HCT116 (cell line): Measurements from ENCODE around the gene SDK2. TPM values are rescaled to one million over a fixed set of nuclear protein-coding genes. Genes with fewer than 3 reads are reported as not detected.

Experiments
- ATAC-seq: fragments of 200-7000 bp; cut with Tn5 transposase; 2 replicates; pipeline ENCODE4 v1.9.1; 2020; ENCODE audit warnings: mild to moderate bottlenecking, moderate library complexity
- BruUV-seq: library from RNA; stranded (reverse); fragments of 400-500 nt; replicated peaks from 2 replicates; lab custom pipeline; 2021; lab: Mats Ljungman, UMichigan
- CTCF ChIA-PET: fragments of 300-600 bp; sonication (Branson Sonifier 250); formaldehyde crosslinking; loops from one replicate; lab custom pipeline; 2021; ENCODE audit warnings: antibody characterized with exemption; lab: Charles Lee
- POLR2A ChIA-PET: fragments of 300-600, 350-600 bp; sonication (Branson Sonifier 250); formaldehyde crosslinking; loops from one replicate; lab custom pipeline; 2021; ENCODE audit warnings: antibody characterized with exemption; lab: Charles Lee
- RAD21 ChIA-PET, 2 experiments: fragments of 300-600 bp; sonication (Branson Sonifier 250); formaldehyde crosslinking; loops; one replicate each; lab custom pipeline; 2023; ENCODE audit warnings: low total read pairs in 2 of 2; ENCODE audit not compliant: uncharacterized antibody in 2 of 2, unreplicated experiment in 2 of 2, low non-redundant PET in 1 of 2; lab: Charles Lee
- DNase-seq: peaks from one replicate; pipeline ENCODE4 v3.0.0-alpha.2; 2010; ENCODE audit warnings: low read depth, low spot score
- H2AFZ ChIP-seq: fragments of 200-600 bp; shearing (Covaris generic), sonication (generic); 2 replicates; pipeline ENCODE4 v1.6.1; 2017; ENCODE audit warnings: low read depth, mixed run types, mixed read lengths, antibody characterized with exemption, low read length; ENCODE audit not compliant: poor library complexity, severe bottlenecking
- H3K27ac ChIP-seq: 2 replicates; pipeline ENCODE4 v1.5.1; 2012; ENCODE audit warnings: low read depth, low read length
- H3K27me3 ChIP-seq: fragments of 200-600 bp; sonication (generic); 2 replicates; pipeline ENCODE4 v1.6.1; 2016; ENCODE audit warnings: mixed run types, low read length, mixed read lengths; ENCODE audit not compliant: insufficient read depth
- H3K36me3 ChIP-seq, 2 experiments: fragments of 200-500 bp in 1 of 2; fragments of 200-600 bp in 1 of 2; sonication (Bioruptor generic) in 1 of 2; sonication (generic) in 1 of 2; 2 replicates each; pipeline versions ENCODE4 v1.5.1 to v1.6.1; 2014 to 2016; ENCODE audit warnings: low read length in 2 of 2, inconsistent platforms in 1 of 2, mixed read lengths in 1 of 2, mixed run types in 1 of 2; ENCODE audit not compliant: insufficient read depth in 2 of 2, control insufficient read depth in 1 of 2
- H3K4me1 ChIP-seq, 2 experiments: fragments of 200-600 bp in 1 of 2; sonication (generic) in 1 of 2; 2 replicates each; pipeline versions ENCODE4 v1.5.1 to v1.6.1; 2012 to 2017; ENCODE audit warnings: low read length in 2 of 2, inconsistent platforms in 1 of 2, mild to moderate bottlenecking in 1 of 2, mixed read lengths in 1 of 2, mixed run types in 1 of 2, moderate library complexity in 1 of 2; ENCODE audit not compliant: insufficient read depth in 2 of 2, control insufficient read depth in 1 of 2
- H3K4me2 ChIP-seq: fragments of 200-600 bp; sonication (generic); 2 replicates; pipeline ENCODE4 v1.6.1; 2017; ENCODE audit warnings: mixed run types, low read length, mixed read lengths
- H3K4me3 ChIP-seq, 2 experiments: fragments of 200-600 bp in 1 of 2; sonication (generic) in 1 of 2; replicated peaks in 1 of 2; 2 replicates each; pipeline ENCODE4 v1.5.1; 2011 to 2016; ENCODE audit warnings: low read length in 2 of 2, control low read depth in 1 of 2, low read depth in 1 of 2, mild to moderate bottlenecking in 1 of 2, mixed read lengths in 1 of 2, mixed run types in 1 of 2
- H3K79me2 ChIP-seq: fragments of 200-600 bp; sonication (generic); 2 replicates; pipeline ENCODE4 v1.6.1; 2017; ENCODE audit warnings: mild to moderate bottlenecking, mixed run types, low read length, moderate library complexity, mixed read lengths; ENCODE audit not compliant: insufficient read depth
- H3K9ac ChIP-seq: fragments of 200-600 bp; sonication (generic); 2 replicates; pipeline ENCODE4 v1.6.1; 2016; ENCODE audit warnings: low read length, mixed read lengths
- H3K9me2 ChIP-seq: fragments of 200-600 bp; sonication (generic), shearing (Covaris generic); 2 replicates; pipeline ENCODE4 v1.6.1; 2017; ENCODE audit warnings: mixed run types, mild to moderate bottlenecking, moderate library complexity; ENCODE audit not compliant: insufficient read depth
- H3K9me3 ChIP-seq, 2 experiments: fragments of 200-500 bp in 1 of 2; fragments of 200-600 bp in 1 of 2; sonication (Bioruptor generic) in 1 of 2; sonication (generic) in 1 of 2; 2 replicates each; pipeline ENCODE4 v1.6.1; 2014 to 2017; ENCODE audit warnings: low read length in 2 of 2, mixed read lengths in 2 of 2, inconsistent platforms in 1 of 2, low read depth in 1 of 2, mild to moderate bottlenecking in 1 of 2, mixed run types in 1 of 2, moderate library complexity in 1 of 2; ENCODE audit not compliant: control insufficient read depth in 1 of 2, insufficient read depth in 1 of 2
- H4K20me1 ChIP-seq: fragments of 200-600 bp; sonication (generic), shearing (Covaris generic); 2 replicates; pipeline ENCODE4 v1.6.1; 2017; ENCODE audit warnings: mixed run types, mild to moderate bottlenecking, moderate library complexity; ENCODE audit not compliant: insufficient read depth
- CEBPB ChIP-seq: IDR thresholded peaks from 2 replicates; pipeline ENCODE4 v1.6.1; 2012; ENCODE audit warnings: low read depth
- EGR1 ChIP-seq: IDR thresholded peaks from 2 replicates; pipeline ENCODE4 v1.6.1; 2012; ENCODE audit warnings: low read depth
- ELF1 ChIP-seq: IDR thresholded peaks from 2 replicates; pipeline ENCODE4 v1.6.1; 2012; ENCODE audit warnings: low read depth, borderline replicate concordance
- EZH2 ChIP-seq: fragments of 200-600 bp; sonication (generic); IDR thresholded peaks from 2 replicates; pipeline ENCODE4 v1.6.1; 2017; ENCODE audit warnings: antibody characterized with exemption, mixed run types
- EZH2phosphoT487 ChIP-seq: fragments of 200-600 bp; IDR thresholded peaks from 2 replicates; pipeline ENCODE4 v1.6.1; 2018; ENCODE audit warnings: antibody characterized with exemption, borderline replicate concordance
- JUND ChIP-seq: IDR thresholded peaks from 2 replicates; pipeline ENCODE4 v1.6.1; 2012
- MAX ChIP-seq: IDR thresholded peaks from 2 replicates; pipeline ENCODE4 v1.6.1; 2012
- POLR2A ChIP-seq: IDR thresholded peaks from 2 replicates; pipeline ENCODE4 v1.7.0; 2011; ENCODE audit warnings: borderline replicate concordance; ENCODE audit not compliant: insufficient read depth, insufficient read length; ENCODE audit errors: extremely low read depth
- SRF ChIP-seq: IDR thresholded peaks from 2 replicates; pipeline ENCODE4 v1.6.1; 2012; ENCODE audit warnings: low read depth
- TCF7L2 ChIP-seq: IDR thresholded peaks from 2 replicates; pipeline ENCODE4 v1.7.0; 2011; ENCODE audit warnings: borderline replicate concordance, inconsistent platforms; ENCODE audit not compliant: insufficient read depth, insufficient read length; ENCODE audit errors: extremely low read depth
- ZFX ChIP-seq: fragments of 450-650 bp; IDR thresholded peaks from 2 replicates; pipeline ENCODE4 v1.6.1; 2017
- intact Hi-C: fragments of 100-400 bp; cut with micrococcal nuclease; formaldehyde crosslinking; loops from 2 replicates; pipeline ENCODE4 v1.10.0; 2022
- total RNA-seq: library from RNA; stranded (reverse); gene quantifications from one replicate; pipeline ENCODE4 v1.2.1, GENCODE V29; 2021; ENCODE audit not compliant: unreplicated experiment
- TF ChIP-seq, protein P1 (sequence below), 3 experiments: fragments of 200-600 bp in 1 of 3; sonication (generic) in 1 of 3; IDR thresholded peaks in 2 of 3; conservative IDR thresholded peaks in 1 of 3; 2 replicates each; pipeline ENCODE4 v1.5.1; 2012 to 2017; ENCODE audit warnings: low read depth in 2 of 3, low read length in 2 of 3, antibody characterized with exemption in 1 of 3, borderline replicate concordance in 1 of 3, control low read depth in 1 of 3, mild to moderate bottlenecking in 1 of 3, mixed read lengths in 1 of 3, mixed run types in 1 of 3, moderate library complexity in 1 of 3; ENCODE audit not compliant: insufficient read depth in 1 of 3
- TF ChIP-seq, protein P2 (sequence below): IDR thresholded peaks from 2 replicates; pipeline ENCODE4 v1.6.1; 2012; ENCODE audit warnings: low read depth

Gene SDK2
- total RNA-seq, 1 experiment from 2014 or later: 0.10 TPM

DNA sequence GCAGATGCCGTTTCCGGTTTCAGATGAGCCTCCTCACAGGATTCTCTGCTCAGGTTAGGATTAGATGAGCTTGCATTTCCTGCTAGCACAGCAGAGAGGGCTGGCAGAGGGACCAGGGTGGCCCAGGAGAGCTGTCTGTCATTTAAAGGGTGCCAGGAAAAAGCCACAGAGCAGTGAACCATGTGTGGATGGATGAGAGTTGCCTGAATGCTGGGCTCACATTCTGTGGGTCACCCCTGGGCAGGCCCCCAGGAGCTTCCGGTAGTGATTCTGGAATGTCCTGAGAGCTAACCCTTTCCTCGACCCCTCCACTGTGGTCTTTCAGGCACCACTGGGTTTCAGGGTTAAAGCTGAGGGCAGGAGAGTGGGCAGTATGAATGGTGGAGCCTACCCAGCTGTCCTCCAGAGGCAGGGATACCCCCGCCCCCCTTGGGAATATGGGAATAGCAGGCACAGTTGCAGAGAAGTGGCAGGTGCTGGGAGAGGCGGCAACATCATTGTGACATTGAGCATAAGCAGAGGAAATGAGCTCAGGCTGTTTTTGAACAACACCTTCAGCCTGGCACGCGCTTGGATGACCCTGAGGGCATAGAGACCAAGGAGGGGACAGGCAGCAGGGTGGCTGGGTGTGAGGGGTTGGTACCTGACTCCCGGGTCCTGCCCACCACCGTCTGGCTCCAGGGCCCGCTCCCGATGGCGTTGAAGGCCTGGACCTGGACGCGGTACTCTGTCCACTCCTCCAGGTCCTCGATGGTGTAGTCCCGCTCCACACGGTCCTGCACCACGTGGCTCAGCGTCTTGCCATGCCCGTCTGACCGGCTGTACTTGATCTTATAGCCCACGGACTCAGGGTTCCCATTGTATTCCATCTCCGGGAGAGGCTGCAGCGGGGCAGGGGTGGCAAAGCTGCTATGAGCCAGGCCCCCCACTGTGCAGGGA is 249.5 kb downstream of the SDK2 start:
- Histone ChIP-seq H3K4me2 (no peak overlapping the region), H3K79me2 (no peaks in the 10 kb centered on the region), H3K9me3 (no peaks in the 10 kb centered on the region), H3K36me3 (no peaks in the 10 kb centered on the region), H3K9ac (no peak overlapping the region), H2AFZ (no peak overlapping the region), H3K4me1 (no peaks in the 10 kb centered on the region), H3K4me3 (no peak overlapping the region), H3K27ac (no peak overlapping the region), H4K20me1 (no peaks in the 10 kb centered on the region), H3K9me2 (no peaks in the 10 kb centered on the region), H3K27me3 (no peaks in the 10 kb centered on the region)
- ChIA-PET CTCF (no interaction called here), RAD21 (no interaction called here), POLR2A (no interaction called here)
- ATAC-seq: 0 out of 2 replicates have a peak, but pooled peaks have one; percentile 6
- intact Hi-C loops: no loop called here
- TF ChIP-seq, protein P1, sequence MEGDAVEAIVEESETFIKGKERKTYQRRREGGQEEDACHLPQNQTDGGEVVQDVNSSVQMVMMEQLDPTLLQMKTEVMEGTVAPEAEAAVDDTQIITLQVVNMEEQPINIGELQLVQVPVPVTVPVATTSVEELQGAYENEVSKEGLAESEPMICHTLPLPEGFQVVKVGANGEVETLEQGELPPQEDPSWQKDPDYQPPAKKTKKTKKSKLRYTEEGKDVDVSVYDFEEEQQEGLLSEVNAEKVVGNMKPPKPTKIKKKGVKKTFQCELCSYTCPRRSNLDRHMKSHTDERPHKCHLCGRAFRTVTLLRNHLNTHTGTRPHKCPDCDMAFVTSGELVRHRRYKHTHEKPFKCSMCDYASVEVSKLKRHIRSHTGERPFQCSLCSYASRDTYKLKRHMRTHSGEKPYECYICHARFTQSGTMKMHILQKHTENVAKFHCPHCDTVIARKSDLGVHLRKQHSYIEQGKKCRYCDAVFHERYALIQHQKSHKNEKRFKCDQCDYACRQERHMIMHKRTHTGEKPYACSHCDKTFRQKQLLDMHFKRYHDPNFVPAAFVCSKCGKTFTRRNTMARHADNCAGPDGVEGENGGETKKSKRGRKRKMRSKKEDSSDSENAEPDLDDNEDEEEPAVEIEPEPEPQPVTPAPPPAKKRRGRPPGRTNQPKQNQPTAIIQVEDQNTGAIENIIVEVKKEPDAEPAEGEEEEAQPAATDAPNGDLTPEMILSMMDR (IDR thresholded peaks at IDR 0.05 in 2 of 3, conservative IDR thresholded peaks at IDR 0.05 in 1 of 3; ENCODE audit: borderline replicate concordance in 1 of 3, insufficient read depth in 1 of 3, low read depth in 2 of 3, low read length in 2 of 3): no peak
- TF ChIP-seq CEBPB: no peak
- TF ChIP-seq EZH2: no peak
- no peak for TF ChIP-seq ELF1
- TF ChIP-seq, protein P2, sequence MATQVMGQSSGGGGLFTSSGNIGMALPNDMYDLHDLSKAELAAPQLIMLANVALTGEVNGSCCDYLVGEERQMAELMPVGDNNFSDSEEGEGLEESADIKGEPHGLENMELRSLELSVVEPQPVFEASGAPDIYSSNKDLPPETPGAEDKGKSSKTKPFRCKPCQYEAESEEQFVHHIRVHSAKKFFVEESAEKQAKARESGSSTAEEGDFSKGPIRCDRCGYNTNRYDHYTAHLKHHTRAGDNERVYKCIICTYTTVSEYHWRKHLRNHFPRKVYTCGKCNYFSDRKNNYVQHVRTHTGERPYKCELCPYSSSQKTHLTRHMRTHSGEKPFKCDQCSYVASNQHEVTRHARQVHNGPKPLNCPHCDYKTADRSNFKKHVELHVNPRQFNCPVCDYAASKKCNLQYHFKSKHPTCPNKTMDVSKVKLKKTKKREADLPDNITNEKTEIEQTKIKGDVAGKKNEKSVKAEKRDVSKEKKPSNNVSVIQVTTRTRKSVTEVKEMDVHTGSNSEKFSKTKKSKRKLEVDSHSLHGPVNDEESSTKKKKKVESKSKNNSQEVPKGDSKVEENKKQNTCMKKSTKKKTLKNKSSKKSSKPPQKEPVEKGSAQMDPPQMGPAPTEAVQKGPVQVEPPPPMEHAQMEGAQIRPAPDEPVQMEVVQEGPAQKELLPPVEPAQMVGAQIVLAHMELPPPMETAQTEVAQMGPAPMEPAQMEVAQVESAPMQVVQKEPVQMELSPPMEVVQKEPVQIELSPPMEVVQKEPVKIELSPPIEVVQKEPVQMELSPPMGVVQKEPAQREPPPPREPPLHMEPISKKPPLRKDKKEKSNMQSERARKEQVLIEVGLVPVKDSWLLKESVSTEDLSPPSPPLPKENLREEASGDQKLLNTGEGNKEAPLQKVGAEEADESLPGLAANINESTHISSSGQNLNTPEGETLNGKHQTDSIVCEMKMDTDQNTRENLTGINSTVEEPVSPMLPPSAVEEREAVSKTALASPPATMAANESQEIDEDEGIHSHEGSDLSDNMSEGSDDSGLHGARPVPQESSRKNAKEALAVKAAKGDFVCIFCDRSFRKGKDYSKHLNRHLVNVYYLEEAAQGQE: no peak
- TF ChIP-seq POLR2A: no peak
- TF ChIP-seq ZFX: no peak
- no peak for TF ChIP-seq TCF7L2
- TF ChIP-seq SRF: no peak
- no peak for TF ChIP-seq EGR1
- no peak for TF ChIP-seq EZH2phosphoT487
- TF ChIP-seq JUND: no peak
- no peak for TF ChIP-seq MAX
- no TSS peak for BruUV-seq
- DNase-seq: no peak
